Measurements from ENCODE around the gene FASTKD2. TPM values are rescaled to one million over a fixed set of nuclear protein-coding genes. Genes with fewer than 3 reads are reported as not detected.

Gene FASTKD2
- total RNA-seq, 2 donors from 2014 or later: 15.3 to 16.5 TPM

DNA sequence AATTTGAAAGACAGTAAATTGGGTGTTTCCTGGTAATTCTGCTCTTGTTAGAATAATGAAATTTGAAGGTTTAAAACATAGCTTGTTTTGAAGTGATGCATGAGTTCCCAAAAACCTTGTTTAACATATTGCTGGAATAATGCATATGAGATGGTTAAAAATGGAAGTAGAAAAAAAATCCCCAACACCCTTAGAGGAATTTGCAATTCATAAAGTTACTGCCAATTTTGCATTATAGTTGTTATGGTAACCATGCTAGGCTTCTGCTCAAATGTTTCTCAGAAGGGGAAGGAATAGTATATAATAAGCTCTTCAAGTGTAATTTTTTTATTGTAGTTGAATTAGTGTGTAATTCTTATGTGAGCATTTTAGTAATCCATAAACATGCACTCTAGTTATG is 49.1 kb downstream of the FASTKD2 start:
- no peaks in the 10 kb centered on the region for H3K4me1 ChIP-seq
- intact Hi-C loops (cut with DNase I): no loop called here
- no peak overlapping the region for H3K27ac ChIP-seq
- no peaks in the 10 kb centered on the region for H3K27me3 ChIP-seq
- no peak for TF ChIP-seq POLR2A (IDR thresholded peaks at IDR 0.05)
- TF ChIP-seq, protein P1, sequence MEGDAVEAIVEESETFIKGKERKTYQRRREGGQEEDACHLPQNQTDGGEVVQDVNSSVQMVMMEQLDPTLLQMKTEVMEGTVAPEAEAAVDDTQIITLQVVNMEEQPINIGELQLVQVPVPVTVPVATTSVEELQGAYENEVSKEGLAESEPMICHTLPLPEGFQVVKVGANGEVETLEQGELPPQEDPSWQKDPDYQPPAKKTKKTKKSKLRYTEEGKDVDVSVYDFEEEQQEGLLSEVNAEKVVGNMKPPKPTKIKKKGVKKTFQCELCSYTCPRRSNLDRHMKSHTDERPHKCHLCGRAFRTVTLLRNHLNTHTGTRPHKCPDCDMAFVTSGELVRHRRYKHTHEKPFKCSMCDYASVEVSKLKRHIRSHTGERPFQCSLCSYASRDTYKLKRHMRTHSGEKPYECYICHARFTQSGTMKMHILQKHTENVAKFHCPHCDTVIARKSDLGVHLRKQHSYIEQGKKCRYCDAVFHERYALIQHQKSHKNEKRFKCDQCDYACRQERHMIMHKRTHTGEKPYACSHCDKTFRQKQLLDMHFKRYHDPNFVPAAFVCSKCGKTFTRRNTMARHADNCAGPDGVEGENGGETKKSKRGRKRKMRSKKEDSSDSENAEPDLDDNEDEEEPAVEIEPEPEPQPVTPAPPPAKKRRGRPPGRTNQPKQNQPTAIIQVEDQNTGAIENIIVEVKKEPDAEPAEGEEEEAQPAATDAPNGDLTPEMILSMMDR (IDR thresholded peaks at IDR 0.05): no peak
- DNase-seq (no peak), ATAC-seq (no peak)
- no peaks in the 10 kb centered on the region for H3K36me3 ChIP-seq (replicated peaks in 1 of 2; ENCODE audit: insufficient read depth in 1 of 2, low read depth in 2 of 2)
- H3K9me3 ChIP-seq: no peaks in the 10 kb centered on the region
- no peak overlapping the region for H3K4me3 ChIP-seq

DNA sequence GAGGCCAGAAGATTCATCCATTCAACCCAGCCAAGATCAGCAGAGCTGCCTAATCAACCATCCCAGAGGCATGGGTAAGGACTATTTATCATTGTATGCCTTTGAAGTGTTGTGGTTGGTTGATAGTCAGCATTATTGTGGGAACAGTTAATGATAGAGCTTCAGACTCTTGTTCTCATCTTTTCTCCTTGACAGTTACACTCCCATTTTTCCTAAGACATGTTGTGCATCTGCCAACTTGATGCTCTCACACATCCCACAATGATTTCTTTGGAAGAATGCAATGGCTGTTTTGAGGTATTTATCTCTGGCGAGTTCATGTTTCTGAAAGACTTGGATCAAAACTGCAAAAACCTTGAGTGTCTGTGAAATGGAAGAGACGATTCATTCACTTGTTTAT is 55.4 kb downstream of the FASTKD2 start:
- H3K36me3 ChIP-seq (replicated peaks in 1 of 2; ENCODE audit: insufficient read depth in 1 of 2, low read depth in 2 of 2): no peaks in the 10 kb centered on the region
- H3K27me3 ChIP-seq: no peaks in the 10 kb centered on the region
- TF ChIP-seq, protein P1 (IDR thresholded peaks at IDR 0.05): no peak
- H3K27ac ChIP-seq: no peak overlapping the region
- no peaks in the 10 kb centered on the region for H3K9me3 ChIP-seq
- no peaks in the 10 kb centered on the region for H3K4me1 ChIP-seq
- H3K4me3 ChIP-seq: no peak overlapping the region
- intact Hi-C loops (cut with DNase I): no loop called here
- ATAC-seq: no peak
- no peak for DNase-seq
- 67 to 70% methylated on average over 2 of the region's 2 CpGs for WGBS, 2 donors

DNA sequence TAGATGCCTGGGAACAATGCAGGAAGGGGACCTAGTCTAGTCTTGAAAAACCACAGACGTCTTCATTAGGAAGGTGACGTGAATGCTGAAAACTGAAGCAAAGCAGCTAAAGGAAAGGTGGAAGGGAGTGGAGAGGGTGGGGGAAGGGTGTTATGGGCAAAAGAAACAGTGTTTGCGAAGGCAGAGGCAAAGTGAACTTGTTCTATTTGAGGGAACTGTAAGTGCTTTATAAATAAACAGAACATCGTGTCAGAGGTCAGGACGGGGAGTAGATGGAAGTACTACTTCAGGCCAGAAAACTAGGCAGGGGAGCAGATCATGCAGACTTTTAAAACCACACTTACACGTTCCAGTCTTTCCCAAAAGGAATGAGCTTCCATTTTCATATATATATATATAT is 57.8 kb downstream of the FASTKD2 start:
- Histone ChIP-seq H3K27ac (no peak overlapping the region), H3K4me3 (no peak overlapping the region), H3K9me3 (no peaks in the 10 kb centered on the region), H3K27me3 (no peaks in the 10 kb centered on the region), H3K4me1 (no peaks in the 10 kb centered on the region), H3K36me3 (replicated peaks in 1 of 2; ENCODE audit: insufficient read depth in 1 of 2, low read depth in 2 of 2) (no peaks in the 10 kb centered on the region)
- DNase-seq (peak in 1 of 4 donors; percentile 20), ATAC-seq (no peak)
- TF ChIP-seq, protein P1 (IDR thresholded peaks at IDR 0.05): no peak
- TF ChIP-seq POLR2A (IDR thresholded peaks at IDR 0.05): no peak
- intact Hi-C loops (cut with DNase I): no loop called here
- 76 to 78% methylated on average over 6 of the region's 6 CpGs for WGBS, 2 donors

DNA sequence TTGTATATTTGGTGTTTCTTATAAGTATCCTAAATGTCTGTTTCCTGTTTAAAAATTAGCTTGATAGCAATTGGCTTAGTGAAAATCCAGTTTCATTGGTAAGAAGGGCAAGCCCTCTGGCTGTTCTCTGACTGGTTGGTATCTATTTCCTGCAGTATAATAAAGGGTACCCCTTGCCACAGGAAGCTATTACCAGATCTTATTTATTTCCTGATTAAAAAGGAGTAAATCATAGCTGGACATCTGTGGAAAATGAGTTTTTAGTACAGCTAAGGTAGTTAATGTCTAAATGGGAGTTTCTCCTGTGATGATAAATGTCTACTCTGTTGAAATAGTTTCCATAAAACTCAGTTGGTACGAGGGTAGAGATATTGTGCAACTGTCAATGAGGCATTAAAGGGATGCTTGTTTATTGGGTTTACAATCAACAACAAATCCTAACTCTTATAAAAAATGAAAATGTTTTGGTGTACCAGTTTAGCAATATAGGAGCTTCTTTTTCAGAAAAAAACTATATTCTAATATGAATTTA is 58.7 kb downstream of the FASTKD2 start:
- H3K9me3 ChIP-seq: no peaks in the 10 kb centered on the region
- H3K36me3 ChIP-seq (replicated peaks in 1 of 2; ENCODE audit: insufficient read depth in 1 of 2, low read depth in 2 of 2): no peaks in the 10 kb centered on the region
- DNase-seq: no peak
- H3K27ac ChIP-seq: no peak overlapping the region
- 63 to 75% methylated on average over 1 of the region's 1 CpG for WGBS, 2 donors
- no peaks in the 10 kb centered on the region for H3K4me1 ChIP-seq
- H3K27me3 ChIP-seq: no peaks in the 10 kb centered on the region
- TF ChIP-seq, protein P1 (IDR thresholded peaks at IDR 0.05): no peak
- no peak for TF ChIP-seq POLR2A (IDR thresholded peaks at IDR 0.05)
- H3K4me3 ChIP-seq: no peak overlapping the region
- intact Hi-C loops (cut with DNase I): no loop called here
- no peak for ATAC-seq

DNA sequence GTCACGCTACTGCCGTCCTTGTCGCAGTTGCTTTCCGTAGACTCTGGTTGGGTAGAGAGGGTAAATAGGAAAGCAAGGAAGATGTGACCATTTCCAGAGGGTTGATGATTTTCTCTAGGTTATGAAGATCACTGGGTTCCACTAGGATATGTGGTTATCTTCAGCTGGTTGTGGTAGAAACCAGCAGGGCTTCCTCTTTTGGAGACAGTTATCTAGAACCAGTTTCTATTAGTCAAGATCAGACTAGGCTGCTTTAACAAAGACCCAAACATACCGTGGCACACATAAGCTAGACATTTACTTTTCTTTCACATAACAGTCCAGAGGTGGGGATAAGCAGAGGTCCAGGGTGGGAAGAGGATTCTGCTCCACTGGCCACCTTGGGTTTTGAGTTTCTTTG is 59.6 kb downstream of the FASTKD2 start:
- Histone ChIP-seq H3K36me3 (replicated peaks in 1 of 2; ENCODE audit: insufficient read depth in 1 of 2, low read depth in 2 of 2) (no peaks in the 10 kb centered on the region), H3K9me3 (no peaks in the 10 kb centered on the region), H3K4me1 (no peaks in the 10 kb centered on the region), H3K27me3 (no peaks in the 10 kb centered on the region), H3K27ac (no peak overlapping the region), H3K4me3 (no peak overlapping the region)
- TF ChIP-seq, protein P1 (IDR thresholded peaks at IDR 0.05): no peak
- no peak for TF ChIP-seq POLR2A (IDR thresholded peaks at IDR 0.05)
- intact Hi-C loops (cut with DNase I): no loop called here
- DNase-seq (no peak), ATAC-seq (no peak)
- WGBS, 2 donors: 88 to 97% methylated on average over 5 of the region's 5 CpGs

All from body of pancreas (tissue), 4 donors.